OCI-LY1 (cell line): ENCODE data around the gene EIF5.
A peak's percentile ranks its signal among the peaks of the same experiment; 100 is the strongest.

Experiments used
- H2AFZ ChIP-seq: fragments of 200-600 bp; sonication (generic), shearing (Covaris generic); 2 replicates; pipeline ENCODE4 v1.6.0; 2014; ENCODE audit warnings: antibody characterized with exemption, mild to moderate bottlenecking, low read length
- H3F3A ChIP-seq: fragments of 200-600 bp; sonication (generic), shearing (Covaris generic); 2 replicates; pipeline ENCODE4 v1.6.0; 2014; ENCODE audit warnings: mild to moderate bottlenecking, antibody characterized with exemption, low read length, moderate library complexity; ENCODE audit not compliant: insufficient read depth
- H3K27ac ChIP-seq: fragments of 200-600 bp; sonication (generic); 2 replicates; pipeline ENCODE4 v1.5.1; 2014; ENCODE audit warnings: low read length, mixed run types, mild to moderate bottlenecking, low read depth; ENCODE audit not compliant: poor library complexity, severe bottlenecking
- H3K27me3 ChIP-seq: fragments of 200-600 bp; sonication (generic); 2 replicates; pipeline ENCODE4 v1.6.0; 2014; ENCODE audit warnings: antibody characterized with exemption, mild to moderate bottlenecking, low read length, moderate library complexity; ENCODE audit not compliant: insufficient read depth
- H3K36me3 ChIP-seq: fragments of 200-600 bp; sonication (generic); 2 replicates; pipeline ENCODE4 v1.6.1; 2014; ENCODE audit warnings: mild to moderate bottlenecking, antibody characterized with exemption, low read length, moderate library complexity, mixed read lengths; ENCODE audit not compliant: insufficient read depth
- H3K4me1 ChIP-seq: fragments of 200-600 bp; sonication (generic); 2 replicates; pipeline ENCODE4 v1.5.1; 2014; ENCODE audit warnings: mild to moderate bottlenecking, low read length, moderate library complexity; ENCODE audit not compliant: insufficient read depth, severe bottlenecking
- H3K4me2 ChIP-seq: fragments of 200-600 bp; sonication (generic), shearing (Covaris generic); 2 replicates; pipeline ENCODE4 v1.6.1; 2014; ENCODE audit warnings: low read length
- H3K4me3 ChIP-seq: fragments of 200-600 bp; sonication (generic); 2 replicates; pipeline ENCODE4 v1.5.1; 2014; ENCODE audit warnings: low read length, low read depth, mild to moderate bottlenecking, mixed read lengths; ENCODE audit not compliant: poor library complexity, severe bottlenecking
- H3K79me2 ChIP-seq: fragments of 200-600 bp; shearing (Covaris generic); 2 replicates; pipeline ENCODE4 v1.6.1; 2016; ENCODE audit warnings: mixed run types, low read length, mixed read lengths; ENCODE audit not compliant: insufficient read depth
- H3K9ac ChIP-seq: fragments of 200-600 bp; sonication (generic), shearing (Covaris generic); 2 replicates; pipeline ENCODE4 v1.6.1; 2014; ENCODE audit warnings: mild to moderate bottlenecking, low read length, mixed read lengths
- H3K9me2 ChIP-seq: fragments of 200-600 bp; sonication (generic), shearing (Covaris generic); 2 replicates; pipeline ENCODE4 v1.6.1; 2014; ENCODE audit warnings: low read depth, mild to moderate bottlenecking, low read length, mixed read lengths
- H3K9me3 ChIP-seq: fragments of 200-600 bp; shearing (Covaris generic); 2 replicates; pipeline ENCODE4 v1.6.1; 2014; ENCODE audit warnings: low read length, mixed read lengths
- H4K20me1 ChIP-seq: fragments of 200-600 bp; sonication (generic), shearing (Covaris generic); 2 replicates; pipeline ENCODE4 v1.6.0; 2016; ENCODE audit warnings: mild to moderate bottlenecking, low read length; ENCODE audit not compliant: insufficient read depth
- EZH2 ChIP-seq: fragments of 200-600 bp; sonication (generic), shearing (Covaris generic); IDR thresholded peaks from 2 replicates; pipeline ENCODE4 v1.8.0; 2017; ENCODE audit warnings: borderline replicate concordance, mixed run types, mild to moderate bottlenecking, antibody characterized with exemption, low read length, moderate library complexity, mixed read lengths
- TF ChIP-seq, protein P1 (sequence below): fragments of 200-600 bp; sonication (generic), shearing (Covaris generic); IDR thresholded peaks from 2 replicates; pipeline ENCODE4 v1.5.1; 2017; ENCODE audit warnings: mild to moderate bottlenecking, antibody characterized with exemption, low read length, moderate library complexity, mixed read lengths

EIF5 gene

DNA sequence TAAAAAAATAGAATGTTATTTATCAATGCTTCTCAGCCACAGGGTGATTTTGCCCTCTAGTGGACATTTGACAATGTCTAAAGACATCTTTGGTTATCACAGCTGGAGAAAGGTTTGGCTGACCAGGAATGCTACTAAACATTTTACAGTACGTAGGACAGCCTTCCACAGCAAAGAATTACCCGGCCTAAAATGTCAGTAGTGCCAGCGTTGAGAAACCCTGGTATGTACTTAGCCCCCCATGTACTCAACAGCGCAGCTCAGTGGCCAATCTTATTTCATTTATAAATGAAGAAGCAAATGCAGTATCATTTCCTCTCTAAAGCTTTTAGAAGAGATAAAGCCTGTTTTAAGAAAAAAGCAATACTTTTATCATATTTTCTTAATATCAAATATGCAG is 57.0 kb downstream of the EIF5 start:
- H4K20me1 ChIP-seq = peaks cover 8% of the 10 kb centered on the region
- no peak overlapping the region for H3K4me2 ChIP-seq

DNA sequence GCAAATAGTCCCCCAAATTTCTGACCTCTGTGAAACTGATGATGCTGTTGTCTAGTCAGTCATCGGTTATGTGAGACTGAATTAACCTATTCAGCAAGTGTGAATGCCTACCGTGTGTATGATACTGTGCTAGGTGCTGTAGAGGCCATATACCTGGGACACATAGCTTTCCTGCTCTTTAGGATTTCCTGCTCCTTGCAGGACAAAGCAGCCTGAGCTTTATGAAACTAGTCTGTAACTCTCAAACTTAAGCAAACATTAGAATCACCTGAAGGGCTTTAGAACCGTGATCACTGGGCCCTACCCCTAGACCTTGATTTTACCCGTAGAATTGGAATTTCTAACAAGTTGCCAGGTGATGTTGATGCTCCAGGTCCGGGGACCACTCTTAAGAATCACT is 58.1 kb downstream of the EIF5 start:
- Histone ChIP-seq H3K27me3 (no peaks in the 10 kb centered on the region), H3K9me2 (no peaks in the 10 kb centered on the region), H3K4me2 (peak overlapping the region; percentile 11; the same call in 1 of the 2 replicates), H3K4me3 (no peak overlapping the region), H3K4me1 (peaks cover 66% of the 10 kb centered on the region), H3K9ac (no peak overlapping the region), H3K79me2 (peaks cover 93% of the 10 kb centered on the region), H3K27ac (no peak overlapping the region), H2AFZ (no peak overlapping the region), H3K9me3 (no peaks in the 10 kb centered on the region), H3F3A (peaks cover 4% of the 10 kb centered on the region), H4K20me1 (peaks cover 6% of the 10 kb centered on the region), H3K36me3 (no peaks in the 10 kb centered on the region; the same call in 1 of the 2 replicates)
- no peak for TF ChIP-seq EZH2
- TF ChIP-seq, protein P1, sequence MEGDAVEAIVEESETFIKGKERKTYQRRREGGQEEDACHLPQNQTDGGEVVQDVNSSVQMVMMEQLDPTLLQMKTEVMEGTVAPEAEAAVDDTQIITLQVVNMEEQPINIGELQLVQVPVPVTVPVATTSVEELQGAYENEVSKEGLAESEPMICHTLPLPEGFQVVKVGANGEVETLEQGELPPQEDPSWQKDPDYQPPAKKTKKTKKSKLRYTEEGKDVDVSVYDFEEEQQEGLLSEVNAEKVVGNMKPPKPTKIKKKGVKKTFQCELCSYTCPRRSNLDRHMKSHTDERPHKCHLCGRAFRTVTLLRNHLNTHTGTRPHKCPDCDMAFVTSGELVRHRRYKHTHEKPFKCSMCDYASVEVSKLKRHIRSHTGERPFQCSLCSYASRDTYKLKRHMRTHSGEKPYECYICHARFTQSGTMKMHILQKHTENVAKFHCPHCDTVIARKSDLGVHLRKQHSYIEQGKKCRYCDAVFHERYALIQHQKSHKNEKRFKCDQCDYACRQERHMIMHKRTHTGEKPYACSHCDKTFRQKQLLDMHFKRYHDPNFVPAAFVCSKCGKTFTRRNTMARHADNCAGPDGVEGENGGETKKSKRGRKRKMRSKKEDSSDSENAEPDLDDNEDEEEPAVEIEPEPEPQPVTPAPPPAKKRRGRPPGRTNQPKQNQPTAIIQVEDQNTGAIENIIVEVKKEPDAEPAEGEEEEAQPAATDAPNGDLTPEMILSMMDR = no peak

More for the DNA sequence above, 57.0 kb downstream of the EIF5 start:
- peaks cover 68% of the 10 kb centered on the region for H3K4me1 ChIP-seq
- no peak overlapping the region for H3K9ac ChIP-seq
- H3K9me3 ChIP-seq = no peaks in the 10 kb centered on the region
- no peaks in the 10 kb centered on the region; the same call in 1 of the 2 replicates for H3K36me3 ChIP-seq
- no peak overlapping the region for H3K27ac ChIP-seq
- peaks cover 93% of the 10 kb centered on the region for H3K79me2 ChIP-seq
- no peaks in the 10 kb centered on the region for H3K9me2 ChIP-seq
- TF ChIP-seq, protein P1 = peak; percentile 99
- TF ChIP-seq EZH2 = no peak
- H3K27me3 ChIP-seq = no peaks in the 10 kb centered on the region
- peaks cover 4% of the 10 kb centered on the region for H3F3A ChIP-seq
- no peak overlapping the region for H3K4me3 ChIP-seq
- no peak overlapping the region for H2AFZ ChIP-seq

DNA sequence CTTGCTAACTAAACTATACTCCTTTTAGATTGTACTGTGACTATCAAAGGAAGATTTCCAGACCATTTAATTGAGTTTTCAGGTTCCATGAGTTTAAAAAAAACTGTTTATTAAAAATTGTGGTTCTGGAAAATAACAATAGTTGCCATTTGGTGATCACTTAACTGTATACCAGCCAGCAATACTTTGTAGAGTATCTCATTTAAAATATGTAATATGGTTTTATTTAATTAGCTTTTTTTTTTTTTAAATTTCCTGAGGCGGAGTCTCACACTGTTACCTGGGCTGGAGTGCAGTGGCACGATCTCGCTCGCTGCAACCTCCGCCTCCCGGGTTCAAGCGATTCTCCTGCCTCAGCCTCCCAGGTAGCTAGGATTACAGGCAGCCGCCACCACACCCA is 58.5 kb downstream of the EIF5 start:
- Histone ChIP-seq H3K9ac (no peak overlapping the region), H4K20me1 (peaks cover 6% of the 10 kb centered on the region), H2AFZ (no peak overlapping the region), H3K27ac (no peak overlapping the region), H3K79me2 (peaks cover 92% of the 10 kb centered on the region), H3F3A (peaks cover 4% of the 10 kb centered on the region), H3K4me1 (peaks cover 63% of the 10 kb centered on the region), H3K9me2 (no peaks in the 10 kb centered on the region), H3K27me3 (no peaks in the 10 kb centered on the region), H3K4me2 (0 out of 2 replicates have a peak overlapping the region, but pooled peaks have one; percentile 11), H3K9me3 (no peaks in the 10 kb centered on the region), H3K4me3 (no peak overlapping the region), H3K36me3 (no peaks in the 10 kb centered on the region; the same call in 1 of the 2 replicates)
- TF ChIP-seq, protein P1 = no peak
- TF ChIP-seq EZH2 = no peak
